Chondrocyte (in vitro differentiated cells): Measurements from ENCODE around the gene PIGV. TPM values are rescaled to one million over a fixed set of nuclear protein-coding genes. Genes with fewer than 3 reads are reported as not detected.

ENCODE experiments used
- DNase-seq: peaks from one replicate; pipeline ENCODE4 v3.0.0; 2021; ENCODE audit warnings: mixed read lengths, low spot score
- H3K27ac Mint-ChIP-seq: one replicate; pipeline ENCODE4 v1.8.0; 2021; ENCODE audit warnings: mild to moderate bottlenecking, moderate library complexity, mixed read lengths; ENCODE audit not compliant: unreplicated experiment
- H3K27me3 Mint-ChIP-seq: 2 replicates; pipeline ENCODE4 v1.8.0; 2021; ENCODE audit warnings: low read depth, mixed read lengths
- H3K36me3 Mint-ChIP-seq: 2 replicates; pipeline ENCODE4 v1.8.0; 2021; ENCODE audit warnings: low read depth, mixed read lengths
- H3K4me1 Mint-ChIP-seq: 2 replicates; pipeline ENCODE4 v1.8.0; 2021; ENCODE audit warnings: low read depth, mild to moderate bottlenecking, mixed read lengths
- H3K4me3 Mint-ChIP-seq: one replicate; pipeline ENCODE4 v1.8.0; 2021; ENCODE audit warnings: mild to moderate bottlenecking, moderate library complexity, mixed read lengths; ENCODE audit not compliant: unreplicated experiment
- H3K9me3 Mint-ChIP-seq: 2 replicates; pipeline ENCODE4 v1.8.0; 2021; ENCODE audit warnings: low read depth, mixed read lengths
- total RNA-seq: library from RNA; stranded (reverse); gene quantifications from 3 replicates; pipeline ENCODE4 v1.2.1, GENCODE V29; 2021
- TF ChIP-seq, protein P1 (sequence below): fragments of 200-600 bp; sonication (generic); IDR thresholded peaks from 2 replicates; pipeline ENCODE4 v1.5.0; 2021; ENCODE audit warnings: antibody characterized with exemption, mild to moderate bottlenecking, moderate library complexity

The PIGV gene
- total RNA-seq, 1 donor from 2014 or later, result 12.4 TPM

DNA sequence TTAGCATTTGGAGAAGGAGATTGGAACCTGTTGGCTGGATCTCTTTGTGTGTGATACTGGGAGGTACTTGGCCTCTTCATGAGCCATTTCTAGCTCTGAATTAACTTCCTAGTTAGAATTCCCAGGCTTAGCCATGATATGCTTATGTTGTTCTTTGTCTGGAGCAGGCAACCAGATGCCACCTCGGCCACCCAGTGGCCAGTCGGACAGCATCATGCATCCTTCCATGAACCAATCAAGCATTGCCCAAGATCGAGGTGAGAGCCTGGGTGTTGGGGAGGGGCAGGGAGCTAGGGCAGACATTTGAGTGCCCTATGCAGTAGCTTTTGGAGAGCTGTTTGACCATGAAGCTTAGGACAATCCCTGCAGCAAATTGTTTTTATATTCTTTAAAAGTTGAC lies 26.5 kb upstream of the PIGV start:
- Mint-ChIP-seq H3K4me3 (no peak overlapping the region), H3K27ac (no peak overlapping the region), H3K36me3 (peaks cover 25% of the 10 kb centered on the region)

DNA sequence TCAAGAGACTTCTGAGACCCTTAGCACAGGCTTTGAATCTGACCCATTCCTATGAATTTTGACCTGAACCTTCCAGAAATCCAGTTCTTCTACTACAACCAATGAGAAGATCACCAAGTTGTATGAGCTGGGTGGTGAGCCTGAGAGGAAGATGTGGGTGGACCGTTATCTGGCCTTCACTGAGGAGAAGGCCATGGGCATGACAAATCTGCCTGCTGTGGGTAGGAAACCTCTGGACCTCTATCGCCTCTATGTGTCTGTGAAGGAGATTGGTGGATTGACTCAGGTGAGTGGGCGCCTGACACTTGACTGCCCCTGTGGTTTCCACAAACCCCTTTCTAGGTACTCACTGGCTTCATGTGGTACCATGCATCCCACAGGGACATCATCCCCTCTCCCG lies 20.0 kb upstream of the PIGV start:
- H3K9me3 Mint-ChIP-seq, result no peaks in the 10 kb centered on the region
- DNase-seq, result no peak
- H3K27ac Mint-ChIP-seq, result no peak overlapping the region

More for the DNA sequence above, 26.5 kb upstream of the PIGV start:
- Mint-ChIP-seq H3K9me3 (no peaks in the 10 kb centered on the region), H3K4me1 (no peaks in the 10 kb centered on the region), H3K27me3 (no peaks in the 10 kb centered on the region)
- TF ChIP-seq, protein P1, sequence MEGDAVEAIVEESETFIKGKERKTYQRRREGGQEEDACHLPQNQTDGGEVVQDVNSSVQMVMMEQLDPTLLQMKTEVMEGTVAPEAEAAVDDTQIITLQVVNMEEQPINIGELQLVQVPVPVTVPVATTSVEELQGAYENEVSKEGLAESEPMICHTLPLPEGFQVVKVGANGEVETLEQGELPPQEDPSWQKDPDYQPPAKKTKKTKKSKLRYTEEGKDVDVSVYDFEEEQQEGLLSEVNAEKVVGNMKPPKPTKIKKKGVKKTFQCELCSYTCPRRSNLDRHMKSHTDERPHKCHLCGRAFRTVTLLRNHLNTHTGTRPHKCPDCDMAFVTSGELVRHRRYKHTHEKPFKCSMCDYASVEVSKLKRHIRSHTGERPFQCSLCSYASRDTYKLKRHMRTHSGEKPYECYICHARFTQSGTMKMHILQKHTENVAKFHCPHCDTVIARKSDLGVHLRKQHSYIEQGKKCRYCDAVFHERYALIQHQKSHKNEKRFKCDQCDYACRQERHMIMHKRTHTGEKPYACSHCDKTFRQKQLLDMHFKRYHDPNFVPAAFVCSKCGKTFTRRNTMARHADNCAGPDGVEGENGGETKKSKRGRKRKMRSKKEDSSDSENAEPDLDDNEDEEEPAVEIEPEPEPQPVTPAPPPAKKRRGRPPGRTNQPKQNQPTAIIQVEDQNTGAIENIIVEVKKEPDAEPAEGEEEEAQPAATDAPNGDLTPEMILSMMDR, result peak; percentile 43
- DNase-seq, result no peak

DNA sequence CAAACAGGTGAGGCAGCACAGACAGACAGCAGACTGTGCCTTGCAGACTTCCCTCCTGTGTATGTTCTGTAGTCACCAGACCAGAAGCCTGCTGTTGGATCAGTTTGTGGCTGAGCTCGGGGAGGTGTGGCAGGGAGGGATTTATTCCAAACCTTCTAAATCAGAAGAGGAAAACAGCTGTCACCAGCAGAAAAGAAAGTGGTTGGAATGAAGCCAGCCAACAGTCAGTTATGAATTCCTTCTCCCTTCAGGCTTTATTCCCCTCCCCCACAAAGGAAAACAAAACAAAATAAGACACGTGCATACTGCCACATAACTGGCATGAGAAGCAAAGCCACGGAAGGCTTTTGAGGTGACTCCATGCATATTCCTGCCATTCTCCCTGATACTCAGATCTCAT lies 19.0 kb upstream of the PIGV start:
- peak overlapping the region; percentile 77 for H3K27ac Mint-ChIP-seq
- no peak overlapping the region for H3K4me3 Mint-ChIP-seq

More for the DNA sequence above, 20.0 kb upstream of the PIGV start:
- H3K4me3 Mint-ChIP-seq, result no peak overlapping the region
- peaks cover 45% of the 10 kb centered on the region for H3K36me3 Mint-ChIP-seq
- no peaks in the 10 kb centered on the region for H3K27me3 Mint-ChIP-seq
- peaks cover 37% of the 10 kb centered on the region for H3K4me1 Mint-ChIP-seq
- TF ChIP-seq, protein P1, result no peak

DNA sequence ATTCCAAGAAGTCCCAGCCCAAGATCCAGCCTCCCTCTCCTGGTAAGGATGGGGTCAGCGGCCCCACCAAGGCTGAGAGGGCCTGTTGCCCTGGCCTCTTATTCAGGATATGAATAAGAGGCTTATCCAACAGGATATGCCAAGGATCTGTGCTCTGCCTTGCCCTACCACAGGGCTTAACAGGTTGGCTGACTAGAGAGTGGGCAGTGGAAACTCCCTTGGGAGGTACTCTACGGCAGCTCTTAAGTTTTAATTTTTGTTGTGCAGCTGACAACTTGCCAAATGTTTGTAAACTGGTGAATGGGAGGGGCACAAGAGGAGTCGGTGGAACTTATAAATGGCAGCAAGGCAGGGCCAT lies 16.5 kb upstream of the PIGV start:
- peaks cover 42% of the 10 kb centered on the region for H3K4me1 Mint-ChIP-seq

More for the DNA sequence above, 19.0 kb upstream of the PIGV start:
- Mint-ChIP-seq H3K27me3 (no peaks in the 10 kb centered on the region), H3K9me3 (no peaks in the 10 kb centered on the region), H3K36me3 (peaks cover 47% of the 10 kb centered on the region), H3K4me1 (peaks cover 42% of the 10 kb centered on the region)
- DNase-seq, result no peak
- TF ChIP-seq, protein P1, result no peak

DNA sequence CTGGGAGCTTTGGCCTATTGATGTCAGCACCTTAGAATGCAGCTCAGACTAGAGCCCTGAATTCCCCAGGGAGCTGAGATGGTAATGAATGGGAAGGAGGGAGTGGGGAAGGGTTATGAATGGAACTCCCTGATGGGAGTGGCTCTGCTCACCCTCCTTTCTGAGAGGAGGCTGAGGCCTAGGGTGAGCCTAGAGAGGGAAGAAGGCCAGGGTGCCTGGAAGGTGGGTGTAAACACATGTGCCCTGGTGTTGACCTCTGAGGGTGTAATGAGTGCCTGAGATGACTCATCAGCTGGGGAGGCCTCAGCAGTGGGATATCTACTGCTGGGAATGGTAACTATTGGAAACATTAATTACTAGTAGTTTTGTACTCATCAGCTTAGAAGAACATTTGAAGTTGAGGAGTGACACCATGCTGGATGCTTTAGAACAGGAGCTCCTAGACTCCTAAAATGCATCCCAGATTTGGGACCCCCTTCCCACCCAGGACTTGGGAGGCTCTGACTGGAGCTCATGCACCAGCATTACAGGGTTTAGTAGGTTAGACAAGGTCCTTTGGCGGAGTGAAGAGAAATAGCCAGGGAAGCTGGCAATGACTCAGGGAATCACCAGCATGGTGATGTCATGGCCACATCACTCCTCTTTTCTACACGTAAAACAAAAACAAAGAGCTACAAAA lies 16.0 kb upstream of the PIGV start:
- peaks cover 42% of the 10 kb centered on the region for H3K4me1 Mint-ChIP-seq
- peaks cover 66% of the 10 kb centered on the region for H3K36me3 Mint-ChIP-seq
- no peaks in the 10 kb centered on the region for H3K27me3 Mint-ChIP-seq
- TF ChIP-seq, protein P1, result no peak
- DNase-seq, result no peak
- no peak overlapping the region for H3K4me3 Mint-ChIP-seq
- H3K27ac Mint-ChIP-seq, result peak overlapping the region; percentile 85
- H3K9me3 Mint-ChIP-seq, result no peaks in the 10 kb centered on the region

More for the DNA sequence above, 16.5 kb upstream of the PIGV start:
- Mint-ChIP-seq H3K27me3 (no peaks in the 10 kb centered on the region), H3K27ac (peak overlapping the region; percentile 85), H3K4me3 (no peak overlapping the region), H3K36me3 (peaks cover 65% of the 10 kb centered on the region), H3K9me3 (no peaks in the 10 kb centered on the region)
- no peak for DNase-seq
- TF ChIP-seq, protein P1, result no peak
